Inferior parietal cortex (tissue), 1 donor: ENCODE measurements around the gene SBK3.
"Not testable (repeated sequence)": the region's sequence is repeated elsewhere in the genome, so short reads cannot be mapped to it uniquely, and the experiment has no call there.

ENCODE experiments used
- DNase-seq: peaks from one replicate; pipeline ENCODE4 v3.0.0-alpha.2; 2016; ENCODE audit errors: extremely low spot score

Gene SBK3

GRCh38 chr19:55545443-55545842 is at the start of gene SBK3:
TSS of gene SBK3 (minus strand) at chr19:55545543. CDS start at chr19:55545543, 0 bp downstream.
- DNase-seq, result no peak

- DNase-seq, result no peak
Observed at GRCh38 chr19:55593096-55593772, 47.9 kb upstream of the SBK3 start.

- no peak for DNase-seq
Observed at GRCh38 chr19:55592391-55593090, 47.2 kb upstream of the SBK3 start.

- DNase-seq, result no peak
Observed at GRCh38 chr19:55591555-55591954, 46.2 kb upstream of the SBK3 start.

GRCh38 chr19:55590617-55591016 is 45.3 kb upstream of the SBK3 start:
- no peak for DNase-seq

- DNase-seq, result no peak
Observed at GRCh38 chr19:55590109-55590508, 44.8 kb upstream of the SBK3 start.

GRCh38 chr19:55588738-55589137 is 43.4 kb upstream of the SBK3 start:
- no peak for DNase-seq

- DNase-seq, result peak; percentile 86
Observed at GRCh38 chr19:55586976-55587668, 41.8 kb upstream of the SBK3 start.

GRCh38 chr19:55585658-55586339 is 40.5 kb upstream of the SBK3 start:
- DNase-seq, result no peak

- no peak for DNase-seq
Observed at GRCh38 chr19:55584871-55585270, 39.5 kb upstream of the SBK3 start.

- not testable (repeated sequence) for DNase-seq
Observed at GRCh38 chr19:55583897-55584296, 38.6 kb upstream of the SBK3 start.

- not testable (repeated sequence) for DNase-seq
Observed at GRCh38 chr19:55582284-55582683, 36.9 kb upstream of the SBK3 start.

- DNase-seq, result peak; percentile 5
Observed at GRCh38 chr19:55581823-55582223, 36.5 kb upstream of the SBK3 start.

GRCh38 chr19:55581145-55581822 is 35.9 kb upstream of the SBK3 start:
- no peak for DNase-seq

GRCh38 chr19:55580628-55581144 is 35.3 kb upstream of the SBK3 start, which contains the start of gene ZNF579:
TSS of gene ZNF579 (minus strand) at chr19:55580848. CDS start at chr19:55579639, 1,209 bp downstream.
- DNase-seq, result peak; percentile 86

GRCh38 chr19:55579766-55580621 is 34.7 kb upstream of the SBK3 start:
- DNase-seq, result no peak

- no peak for DNase-seq
Observed at GRCh38 chr19:55578761-55579747, 33.7 kb upstream of the SBK3 start.

GRCh38 chr19:55578031-55578760 is 32.9 kb upstream of the SBK3 start:
- no peak for DNase-seq
